Tibial artery (tissue), 4 donors: ENCODE results near the gene RETREG1.
A peak's percentile ranks its signal among the peaks of the same experiment; 100 is the strongest.
"Not testable (repeated sequence)": the region's sequence is repeated elsewhere in the genome, so short reads cannot be mapped to it uniquely, and the experiment has no call there.

Source experiments
- DNase-seq, 2 donors: peaks; one replicate each; pipeline ENCODE4 v3.0.0-alpha.2; 2019
- H3K27ac ChIP-seq, 2 donors: fragments of 200-600 bp; sonication (generic) in 1 of 2; 1 replicate in 1 of 2; 2 replicates in 1 of 2; pipeline ENCODE4 v1.5.1; 2018 to 2019; ENCODE audit warnings: mild to moderate bottlenecking in 1 of 2
- H3K27me3 ChIP-seq, 2 donors: fragments of 200-600 bp; sonication (generic) in 1 of 2; one replicate each; pipeline versions ENCODE4 v1.5.1 to v1.6.0; 2016 to 2019
- H3K36me3 ChIP-seq, 3 donors: fragments of 200-600 bp; sonication (generic) in 2 of 3; one replicate each; pipeline ENCODE4 v1.5.1; 2016 to 2019; ENCODE audit warnings: mild to moderate bottlenecking in 2 of 3
- H3K4me1 ChIP-seq, 4 donors: fragments of 200-600 bp; sonication (generic) in 2 of 4; 1 replicate in 3 of 4; 2 replicates in 1 of 4; pipeline ENCODE4 v1.5.1; 2016 to 2019
- H3K4me3 ChIP-seq, 2 donors: fragments of 200-600 bp; sonication (generic) in 1 of 2; 1 replicate in 1 of 2; 2 replicates in 1 of 2; pipeline ENCODE4 v1.5.1; 2018 to 2019; ENCODE audit warnings: mild to moderate bottlenecking in 2 of 2
- H3K9me3 ChIP-seq, 3 donors: fragments of 200-600 bp; sonication (generic) in 1 of 3; one replicate each; pipeline ENCODE4 v1.5.1; 2016 to 2019
- intact Hi-C: fragments of 100-400 bp; cut with DNase I; formaldehyde crosslinking; loops from one replicate; pipeline ENCODE4 v1.15.0; 2023; ENCODE audit warnings: low total_unique reads
- TF ChIP-seq, protein P1 (sequence below), 2 experiments: fragments of 200-600 bp in 1 of 2; fragments of 450-650 bp in 1 of 2; IDR thresholded peaks; one replicate each; pipeline ENCODE4 v1.5.1; 2017 to 2019; ENCODE audit warnings: antibody characterized with exemption in 2 of 2, mild to moderate bottlenecking in 1 of 2, moderate library complexity in 1 of 2

RETREG1 gene

DNA sequence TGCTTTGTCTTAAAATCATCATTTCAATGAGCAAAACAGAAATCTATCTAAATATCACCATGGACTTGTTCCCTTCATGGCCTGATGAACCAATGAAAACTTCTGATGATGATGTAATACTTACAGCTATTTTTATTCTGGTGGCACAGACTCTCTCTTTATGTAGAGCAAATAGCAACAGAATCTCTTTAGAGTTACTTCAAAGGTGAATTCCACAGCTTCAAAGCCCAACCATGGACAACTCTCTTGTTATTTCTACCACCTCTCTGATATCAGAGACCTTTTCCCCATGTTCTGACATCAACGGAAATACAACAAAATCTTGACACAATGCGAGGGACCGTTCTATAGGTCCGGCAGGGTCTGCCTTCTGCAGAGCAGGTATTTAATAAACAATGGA is 70.1 kb downstream of the RETREG1 start:
- Histone ChIP-seq H3K4me3 (no peak overlapping the region), H3K27me3 (no peaks in the 10 kb centered on the region), H3K4me1 (peaks cover 0 to 5% (median 0%) of the 10 kb centered on the region in 4 donors), H3K36me3 (no peaks in the 10 kb centered on the region), H3K27ac (peak overlapping the region in 1 of 2 donors; percentile 24), H3K9me3 (no peaks in the 10 kb centered on the region)
- intact Hi-C loops, result no loop called here
- no peak for DNase-seq
- TF ChIP-seq, protein P1, sequence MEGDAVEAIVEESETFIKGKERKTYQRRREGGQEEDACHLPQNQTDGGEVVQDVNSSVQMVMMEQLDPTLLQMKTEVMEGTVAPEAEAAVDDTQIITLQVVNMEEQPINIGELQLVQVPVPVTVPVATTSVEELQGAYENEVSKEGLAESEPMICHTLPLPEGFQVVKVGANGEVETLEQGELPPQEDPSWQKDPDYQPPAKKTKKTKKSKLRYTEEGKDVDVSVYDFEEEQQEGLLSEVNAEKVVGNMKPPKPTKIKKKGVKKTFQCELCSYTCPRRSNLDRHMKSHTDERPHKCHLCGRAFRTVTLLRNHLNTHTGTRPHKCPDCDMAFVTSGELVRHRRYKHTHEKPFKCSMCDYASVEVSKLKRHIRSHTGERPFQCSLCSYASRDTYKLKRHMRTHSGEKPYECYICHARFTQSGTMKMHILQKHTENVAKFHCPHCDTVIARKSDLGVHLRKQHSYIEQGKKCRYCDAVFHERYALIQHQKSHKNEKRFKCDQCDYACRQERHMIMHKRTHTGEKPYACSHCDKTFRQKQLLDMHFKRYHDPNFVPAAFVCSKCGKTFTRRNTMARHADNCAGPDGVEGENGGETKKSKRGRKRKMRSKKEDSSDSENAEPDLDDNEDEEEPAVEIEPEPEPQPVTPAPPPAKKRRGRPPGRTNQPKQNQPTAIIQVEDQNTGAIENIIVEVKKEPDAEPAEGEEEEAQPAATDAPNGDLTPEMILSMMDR (IDR thresholded peaks at IDR 0.05), result no peak

DNA sequence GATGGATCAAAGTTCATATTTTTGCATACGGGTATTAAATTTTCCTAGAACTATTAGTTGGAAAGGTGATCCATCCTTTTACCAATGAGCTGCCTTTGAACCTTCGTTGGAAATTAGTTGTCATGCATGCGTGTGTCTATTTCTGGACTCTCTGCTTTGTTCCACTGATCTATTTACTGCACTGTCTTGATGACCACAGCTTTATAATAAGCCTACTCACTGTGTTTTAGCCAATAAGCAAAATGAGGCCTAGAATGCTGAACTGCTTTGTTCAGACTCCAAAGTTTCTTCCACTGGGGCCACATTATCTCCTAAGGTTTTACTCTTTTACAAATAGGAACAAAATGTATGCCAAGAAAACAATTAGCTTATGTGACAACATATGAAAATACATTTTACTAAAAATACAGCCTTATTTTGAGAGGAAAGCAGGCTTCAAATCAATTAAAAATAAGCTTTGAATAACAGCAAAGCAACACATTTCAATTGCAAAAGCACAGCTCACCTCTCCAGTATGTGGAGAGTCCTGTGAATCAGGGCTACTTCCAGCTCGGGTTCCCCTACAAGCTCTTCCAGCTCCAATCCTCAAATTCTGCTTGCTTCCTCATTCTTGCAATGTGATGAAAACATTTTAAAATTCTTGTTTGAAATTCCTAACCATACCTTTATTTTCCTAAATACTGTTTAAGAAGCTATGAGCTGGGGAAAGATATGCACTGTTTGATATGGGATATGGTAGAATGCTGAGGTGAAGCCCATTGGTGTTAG is 72.0 kb downstream of the RETREG1 start:
- Histone ChIP-seq H3K4me3 (no peak overlapping the region), H3K27me3 (no peaks in the 10 kb centered on the region), H3K27ac (no peak overlapping the region), H3K4me1 (peaks cover 0 to 11% (median 2%) of the 10 kb centered on the region in 4 donors), H3K9me3 (no peaks in the 10 kb centered on the region), H3K36me3 (no peaks in the 10 kb centered on the region)
- intact Hi-C loops, result no loop called here
- TF ChIP-seq, protein P1 (IDR thresholded peaks at IDR 0.05), result no peak
- DNase-seq, result no peak

DNA sequence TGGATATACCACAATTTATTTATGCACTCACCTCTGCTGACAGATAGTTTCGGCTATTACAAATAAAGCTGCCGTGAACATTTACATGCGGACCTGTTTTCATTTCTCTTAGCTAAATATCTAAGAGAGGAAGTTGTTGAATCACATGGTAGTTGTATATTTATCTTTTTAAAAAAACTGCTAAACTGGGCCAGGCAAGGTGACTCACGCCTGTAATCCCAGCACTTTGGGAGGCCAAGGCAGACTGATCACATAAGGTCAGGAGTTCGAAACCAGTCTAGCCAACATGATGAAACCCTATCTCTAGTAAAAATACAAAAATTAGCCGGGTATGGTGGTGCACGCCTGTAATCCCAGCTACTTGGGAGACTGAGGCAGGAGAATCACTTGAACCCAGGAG is 73.6 kb downstream of the RETREG1 start:
- H3K9me3 ChIP-seq, H3K27ac ChIP-seq, DNase-seq, H3K36me3 ChIP-seq, intact Hi-C loops, H3K27me3 ChIP-seq, H3K4me3 ChIP-seq: not testable (repeated sequence)
- peaks cover 0 to 24% (median 4%) of the 10 kb centered on the region in 4 donors for H3K4me1 ChIP-seq

DNA sequence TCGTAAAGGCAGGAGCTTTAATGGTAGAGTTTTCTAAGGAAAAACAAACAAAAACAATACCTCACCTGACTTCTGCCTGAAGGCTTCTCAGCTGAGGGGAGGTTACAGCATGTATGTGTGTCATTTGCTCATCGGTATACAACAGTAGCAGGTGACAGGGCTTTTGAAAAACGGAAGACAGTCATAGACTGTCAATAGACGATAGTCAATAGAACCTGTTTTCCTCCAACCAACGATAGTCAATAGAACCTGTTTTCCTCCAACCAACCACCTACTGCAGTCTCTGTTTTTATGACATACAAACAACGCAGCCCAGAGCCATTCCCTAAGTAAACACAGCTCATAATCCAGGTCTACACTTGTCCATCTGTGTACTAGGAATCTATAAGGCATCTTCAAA is 74.6 kb downstream of the RETREG1 start:
- TF ChIP-seq, protein P1 (IDR thresholded peaks at IDR 0.05), result no peak
- Histone ChIP-seq H3K27ac (no peak overlapping the region), H3K4me3 (no peak overlapping the region), H3K36me3 (no peaks in the 10 kb centered on the region), H3K27me3 (no peaks in the 10 kb centered on the region), H3K4me1 (peaks cover 0 to 24% (median 4%) of the 10 kb centered on the region in 4 donors), H3K9me3 (no peaks in the 10 kb centered on the region)
- intact Hi-C loops, result no loop called here
- no peak for DNase-seq

DNA sequence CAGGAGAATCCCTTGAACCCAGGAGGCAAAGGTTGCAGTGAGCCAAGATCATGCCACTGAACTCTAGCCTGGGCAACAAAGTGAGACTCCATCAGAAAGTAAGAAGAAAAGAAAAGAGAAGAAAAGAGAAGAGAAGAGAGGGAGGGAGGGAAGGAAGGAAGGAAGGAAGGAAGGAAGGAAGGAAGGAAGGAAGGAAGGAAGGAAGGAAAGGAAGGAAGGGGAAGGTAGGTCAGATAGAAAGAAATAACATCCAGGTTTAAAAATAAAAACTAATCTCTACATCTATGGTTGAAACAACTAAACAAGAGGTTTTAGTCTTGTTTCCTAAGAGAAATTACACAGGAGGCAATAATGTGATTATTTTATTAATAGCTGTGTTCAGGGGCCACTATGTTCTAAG is 75.2 kb downstream of the RETREG1 start:
- H3K36me3 ChIP-seq, intact Hi-C loops, H3K9me3 ChIP-seq, H3K27me3 ChIP-seq, DNase-seq, H3K4me3 ChIP-seq: not testable (repeated sequence)
- Histone ChIP-seq H3K4me1 (peaks cover 0 to 19% (median 4%) of the 10 kb centered on the region in 4 donors), H3K27ac (peak overlapping the region in 1 of 2 donors; percentile 50)

DNA sequence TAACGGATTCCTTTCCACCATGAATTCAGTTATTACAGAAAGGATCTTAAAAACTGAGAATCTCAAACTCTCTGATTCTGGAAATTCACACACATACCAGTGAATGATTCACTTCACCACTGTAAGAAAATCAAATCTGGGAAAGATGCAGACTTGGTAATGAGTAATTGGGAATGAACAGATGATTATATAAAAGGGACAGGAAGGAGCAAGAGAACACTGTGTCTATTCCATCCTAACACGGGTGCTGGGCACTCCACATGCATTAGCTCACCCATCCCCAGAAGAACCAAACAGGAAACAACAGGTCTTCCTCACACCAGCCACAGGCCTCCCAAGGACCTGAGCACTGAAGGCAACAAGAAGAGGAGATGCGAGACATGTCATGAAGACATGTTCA is 76.4 kb downstream of the RETREG1 start:
- no peak overlapping the region for H3K4me3 ChIP-seq
- no peaks in the 10 kb centered on the region for H3K27me3 ChIP-seq
- H3K4me1 ChIP-seq, result peaks cover 0 to 19% (median 4%) of the 10 kb centered on the region in 4 donors
- H3K27ac ChIP-seq, result peak overlapping the region; percentile 63 to 72
- no peaks in the 10 kb centered on the region for H3K36me3 ChIP-seq
- TF ChIP-seq, protein P1 (IDR thresholded peaks at IDR 0.05), result no peak
- no peaks in the 10 kb centered on the region for H3K9me3 ChIP-seq
- intact Hi-C loops, result no loop called here
- DNase-seq, result peak in 1 of 2 donors; percentile 45
